ENCODE data around the gene NF1. TPM values are rescaled to one million over a fixed set of nuclear protein-coding genes. Genes with fewer than 3 reads are reported as not detected.

Gene NF1
- total RNA-seq, 1 donor from 2014 or later = 53.1 TPM

DNA sequence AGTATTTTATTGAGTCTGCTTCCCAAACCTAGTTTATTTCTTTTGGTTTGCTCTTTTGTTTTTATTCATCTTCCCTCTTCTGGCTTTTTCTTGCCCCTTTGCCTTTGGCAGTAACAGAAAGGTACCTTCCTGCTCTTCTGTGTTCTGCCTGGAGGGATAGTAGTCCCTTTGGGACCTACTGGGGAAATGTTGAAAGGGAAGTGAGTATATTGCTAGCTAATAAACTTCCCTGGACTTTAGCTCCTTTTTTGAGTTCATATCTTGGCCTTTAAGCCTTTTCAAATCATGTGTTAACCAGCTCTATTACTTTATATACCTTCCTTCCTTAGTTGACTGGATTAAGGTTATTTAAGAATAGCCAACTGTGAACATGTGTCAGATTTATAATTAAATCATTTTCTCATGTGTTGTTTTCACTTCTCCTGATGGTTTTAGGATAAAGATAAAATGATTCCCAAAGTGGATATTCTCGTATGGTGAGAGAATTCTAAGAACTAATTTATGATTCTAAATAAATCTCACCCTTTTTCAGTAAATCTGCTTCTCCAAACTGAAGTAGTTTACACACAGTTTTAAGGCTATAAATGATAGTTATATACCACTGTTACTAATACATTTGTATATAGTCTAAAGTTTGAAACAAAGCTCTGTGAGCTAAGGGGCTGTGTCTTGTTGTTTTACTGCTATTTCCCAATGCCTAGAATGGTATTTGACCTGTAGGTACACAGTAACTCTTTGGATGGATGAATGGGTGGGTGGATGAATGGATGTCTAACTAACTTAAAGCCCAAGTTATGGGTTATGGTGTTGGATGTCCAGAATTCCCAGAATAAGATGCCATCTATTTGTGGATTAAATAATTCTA, 156.6 kb downstream of the NF1 start:
- Histone ChIP-seq H3K27ac (no peak overlapping the region), H3K4me3 (no peak overlapping the region), H3K27me3 (ENCODE audit: low read depth) (no peaks in the 10 kb centered on the region), H3K9me3 (no peaks in the 10 kb centered on the region), H3K4me1 (no peaks in the 10 kb centered on the region), H3K36me3 (peaks cover 28% of the 10 kb centered on the region)
- intact Hi-C loops (cut with DNase I) = no loop called here
- TF ChIP-seq, protein P1, sequence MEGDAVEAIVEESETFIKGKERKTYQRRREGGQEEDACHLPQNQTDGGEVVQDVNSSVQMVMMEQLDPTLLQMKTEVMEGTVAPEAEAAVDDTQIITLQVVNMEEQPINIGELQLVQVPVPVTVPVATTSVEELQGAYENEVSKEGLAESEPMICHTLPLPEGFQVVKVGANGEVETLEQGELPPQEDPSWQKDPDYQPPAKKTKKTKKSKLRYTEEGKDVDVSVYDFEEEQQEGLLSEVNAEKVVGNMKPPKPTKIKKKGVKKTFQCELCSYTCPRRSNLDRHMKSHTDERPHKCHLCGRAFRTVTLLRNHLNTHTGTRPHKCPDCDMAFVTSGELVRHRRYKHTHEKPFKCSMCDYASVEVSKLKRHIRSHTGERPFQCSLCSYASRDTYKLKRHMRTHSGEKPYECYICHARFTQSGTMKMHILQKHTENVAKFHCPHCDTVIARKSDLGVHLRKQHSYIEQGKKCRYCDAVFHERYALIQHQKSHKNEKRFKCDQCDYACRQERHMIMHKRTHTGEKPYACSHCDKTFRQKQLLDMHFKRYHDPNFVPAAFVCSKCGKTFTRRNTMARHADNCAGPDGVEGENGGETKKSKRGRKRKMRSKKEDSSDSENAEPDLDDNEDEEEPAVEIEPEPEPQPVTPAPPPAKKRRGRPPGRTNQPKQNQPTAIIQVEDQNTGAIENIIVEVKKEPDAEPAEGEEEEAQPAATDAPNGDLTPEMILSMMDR (IDR thresholded peaks at IDR 0.05) = no peak
- no peak for ATAC-seq
- no peak for DNase-seq

DNA sequence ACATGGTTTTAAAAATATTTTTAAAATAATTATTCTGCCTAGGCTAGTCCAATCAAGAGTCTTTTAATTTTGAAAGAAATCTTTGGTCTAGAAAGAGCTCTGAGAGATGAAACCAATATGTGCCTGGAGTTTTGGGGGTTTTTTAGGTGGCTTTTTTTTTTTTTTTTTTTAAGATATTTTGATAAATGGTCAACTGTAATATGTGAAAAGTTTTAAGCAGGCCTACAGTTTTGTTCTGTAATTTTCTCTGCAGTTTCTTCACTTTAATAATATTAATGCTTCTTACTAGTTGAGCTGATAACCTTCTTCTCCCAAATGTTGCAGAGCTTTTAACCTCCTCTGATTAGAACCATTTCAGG, 157.2 kb downstream of the NF1 start:
- H3K4me3 ChIP-seq = no peak overlapping the region

DNA sequence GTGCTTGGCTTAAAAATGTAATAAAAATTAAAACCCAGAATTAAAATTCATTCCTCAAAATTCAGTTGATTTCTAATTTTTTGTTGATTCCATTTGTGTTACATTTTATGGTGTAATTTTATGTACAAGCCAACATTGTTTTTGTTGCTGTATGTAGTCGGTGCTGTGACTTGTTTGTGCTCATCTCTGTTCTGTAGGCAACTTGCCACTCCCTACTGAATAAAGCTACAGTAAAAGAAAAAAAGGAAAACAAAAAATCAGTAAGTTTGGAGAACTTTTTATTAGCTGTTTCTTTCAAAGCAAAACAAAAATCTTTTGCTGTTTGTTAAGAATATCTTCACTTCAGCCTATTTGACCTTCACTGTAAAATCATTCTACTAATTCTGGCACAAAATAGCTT, 158.0 kb downstream of the NF1 start:
- peaks cover 28% of the 10 kb centered on the region for H3K36me3 ChIP-seq
- no peaks in the 10 kb centered on the region for H3K27me3 ChIP-seq (ENCODE audit: low read depth)
- H3K27ac ChIP-seq = no peak overlapping the region
- ATAC-seq = no peak
- H3K9me3 ChIP-seq = no peaks in the 10 kb centered on the region
- no peak for DNase-seq
- no peak overlapping the region for H3K4me3 ChIP-seq
- no peaks in the 10 kb centered on the region for H3K4me1 ChIP-seq
- TF ChIP-seq, protein P1 (IDR thresholded peaks at IDR 0.05) = no peak
- intact Hi-C loops (cut with DNase I) = no loop called here

More for the DNA sequence above, 157.2 kb downstream of the NF1 start:
- no peaks in the 10 kb centered on the region for H3K9me3 ChIP-seq
- no peaks in the 10 kb centered on the region for H3K27me3 ChIP-seq (ENCODE audit: low read depth)
- H3K4me1 ChIP-seq = no peaks in the 10 kb centered on the region
- ATAC-seq = no peak
- intact Hi-C loops (cut with DNase I) = no loop called here
- TF ChIP-seq, protein P1 (IDR thresholded peaks at IDR 0.05) = no peak
- H3K36me3 ChIP-seq = peaks cover 28% of the 10 kb centered on the region
- H3K27ac ChIP-seq = no peak overlapping the region
- DNase-seq = no peak

DNA sequence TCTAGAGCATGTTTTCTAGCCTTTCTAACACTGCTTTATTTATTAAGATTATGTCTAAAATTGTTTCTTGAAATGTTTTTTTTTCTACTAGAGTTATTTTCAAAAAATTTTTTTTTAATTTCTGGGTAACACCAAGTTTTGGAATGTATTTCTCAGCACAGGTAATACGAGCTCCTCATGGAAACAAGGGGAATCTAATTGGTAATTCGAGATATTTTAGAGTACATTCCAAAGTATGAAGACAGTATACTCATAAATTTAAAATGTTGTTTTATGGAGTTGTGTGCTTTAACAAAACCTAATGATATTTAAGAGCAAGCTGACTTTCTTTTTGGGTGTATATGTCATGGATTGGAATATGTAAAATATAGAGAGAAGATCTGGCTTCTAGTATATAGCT, 159.9 kb downstream of the NF1 start:
- Histone ChIP-seq H3K4me3 (no peak overlapping the region), H3K27me3 (ENCODE audit: low read depth) (no peaks in the 10 kb centered on the region), H3K4me1 (no peaks in the 10 kb centered on the region), H3K9me3 (no peaks in the 10 kb centered on the region), H3K36me3 (peaks cover 26% of the 10 kb centered on the region), H3K27ac (no peak overlapping the region)
- intact Hi-C loops (cut with DNase I) = no loop called here
- DNase-seq = no peak
- ATAC-seq = no peak
- TF ChIP-seq, protein P1 (IDR thresholded peaks at IDR 0.05) = no peak

DNA sequence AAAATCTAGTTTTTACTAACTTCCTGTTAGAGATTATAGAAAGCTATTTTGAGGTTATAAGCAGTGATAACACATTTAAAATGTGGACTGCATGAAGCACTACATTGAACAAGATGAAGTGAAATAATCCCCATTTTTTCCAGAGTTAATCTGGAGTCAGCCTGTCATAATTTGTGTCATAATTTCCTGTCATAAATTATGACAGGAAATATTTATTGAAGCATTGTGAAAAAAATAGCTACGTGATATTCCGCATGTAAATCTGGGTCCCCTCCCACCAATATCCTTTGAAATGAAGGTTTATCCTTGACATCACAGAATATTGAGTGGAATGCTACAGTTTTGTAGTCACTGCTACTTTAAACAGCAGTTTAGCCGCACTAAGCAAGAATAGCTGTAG, 162.2 kb downstream of the NF1 start:
- ATAC-seq (no peak), DNase-seq (no peak)
- Histone ChIP-seq H3K27ac (no peak overlapping the region), H3K4me1 (no peaks in the 10 kb centered on the region), H3K36me3 (peaks cover 48% of the 10 kb centered on the region), H3K9me3 (no peaks in the 10 kb centered on the region), H3K4me3 (no peak overlapping the region), H3K27me3 (ENCODE audit: low read depth) (no peaks in the 10 kb centered on the region)
- TF ChIP-seq, protein P1 (IDR thresholded peaks at IDR 0.05) = no peak
- intact Hi-C loops (cut with DNase I) = no loop called here

All from lower lobe of right lung (tissue), 2 donors.